Activated naive CD8-positive, alpha-beta T cell treated with anti-CD3 and anti-CD28 coated beads, Interleukin-2, amount 50 U/mL, for 16 hours (primary cell): ENCODE data around the gene ADCYAP1.

Experiments used
- DNase-seq: peaks from one replicate; pipeline ENCODE4 v3.0.0-alpha.2; 2020; ENCODE audit warnings: low read depth, low spot score

The ADCYAP1 gene

GRCh38 chr18:959854-960253, 55.2 kb downstream of the ADCYAP1 start:
- DNase-seq = no peak
